ENCODE measurements around the gene CCNJL.

The CCNJL gene

DNA sequence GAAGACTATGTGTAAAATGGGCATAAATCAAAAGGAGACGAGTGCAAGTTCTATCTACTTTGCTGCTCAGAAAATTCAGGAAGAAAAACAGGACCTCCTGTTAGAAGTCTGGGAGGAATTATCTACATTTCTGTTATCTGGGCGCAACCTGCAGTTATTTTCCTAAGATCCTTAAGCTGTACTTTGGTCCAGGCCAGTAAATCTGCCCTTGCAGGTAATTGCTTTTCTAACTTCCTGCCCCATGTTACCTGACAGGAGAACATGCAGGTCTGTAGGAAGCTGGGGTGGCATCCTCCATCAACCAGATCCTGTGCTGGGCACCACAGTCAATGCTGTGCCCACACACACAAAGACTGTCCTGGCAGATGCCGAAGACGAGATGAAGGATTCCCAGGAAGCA lies 5.7 kb downstream of the CCNJL start:
- no peak for DNase-seq (ENCODE audit: low read depth, low spot score)
- in situ Hi-C loops (cut with HindIII; ENCODE audit: low sequenced_read_pairs): no loop called here
- H3K4me3 ChIP-seq (ENCODE audit: low read depth, low read length): no peak overlapping the region
- TF ChIP-seq CTCF (IDR thresholded peaks at IDR 0.05; ENCODE audit: low read depth, low read length): no peak

GRCh38 chr5:160305319-160305718 lies 7.0 kb downstream of the CCNJL start:
- in situ Hi-C loops (cut with HindIII; ENCODE audit: low sequenced_read_pairs): no loop called here
- no peak for TF ChIP-seq CTCF (IDR thresholded peaks at IDR 0.05; ENCODE audit: low read depth, low read length)
- H3K4me3 ChIP-seq (ENCODE audit: low read depth, low read length): no peak overlapping the region
- no peak for DNase-seq (ENCODE audit: low read depth, low spot score)

- in situ Hi-C loops (cut with HindIII; ENCODE audit: low sequenced_read_pairs): no loop called here
- DNase-seq (ENCODE audit: low read depth, low spot score): no peak
- TF ChIP-seq CTCF (IDR thresholded peaks at IDR 0.05; ENCODE audit: low read depth, low read length): no peak
- H3K4me3 ChIP-seq (ENCODE audit: low read depth, low read length): no peak overlapping the region
Observed at GRCh38 chr5:160303690-160304089, 8.7 kb downstream of the CCNJL start.

- H3K4me3 ChIP-seq (ENCODE audit: low read depth, low read length): no peak overlapping the region
- in situ Hi-C loops (cut with HindIII; ENCODE audit: low sequenced_read_pairs): no loop called here
- no peak for TF ChIP-seq CTCF (IDR thresholded peaks at IDR 0.05; ENCODE audit: low read depth, low read length)
- DNase-seq (ENCODE audit: low read depth, low spot score): no peak
Observed at GRCh38 chr5:160298189-160298588, 14.2 kb downstream of the CCNJL start.

DNA sequence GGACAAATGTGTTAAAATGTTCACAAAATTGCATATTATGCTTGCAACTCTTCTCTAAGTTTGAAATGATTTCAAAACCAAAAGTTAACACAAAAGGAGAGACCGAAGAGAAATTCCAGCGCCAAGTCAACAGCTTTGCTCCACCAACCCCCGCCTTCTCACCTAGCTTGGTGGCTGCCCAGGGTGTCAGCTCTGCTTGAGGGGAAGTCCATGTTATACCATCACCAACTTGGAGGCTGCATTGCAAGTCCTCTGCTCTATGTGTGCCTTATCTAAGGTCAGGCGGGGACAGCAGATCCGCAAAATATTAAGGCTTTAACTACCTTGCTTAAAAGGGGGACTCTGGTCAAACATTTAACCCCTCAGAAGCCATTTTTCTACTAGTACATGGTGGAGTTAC lies 14.6 kb downstream of the CCNJL start:
- no peak for TF ChIP-seq CTCF (IDR thresholded peaks at IDR 0.05; ENCODE audit: low read depth, low read length)

DNA sequence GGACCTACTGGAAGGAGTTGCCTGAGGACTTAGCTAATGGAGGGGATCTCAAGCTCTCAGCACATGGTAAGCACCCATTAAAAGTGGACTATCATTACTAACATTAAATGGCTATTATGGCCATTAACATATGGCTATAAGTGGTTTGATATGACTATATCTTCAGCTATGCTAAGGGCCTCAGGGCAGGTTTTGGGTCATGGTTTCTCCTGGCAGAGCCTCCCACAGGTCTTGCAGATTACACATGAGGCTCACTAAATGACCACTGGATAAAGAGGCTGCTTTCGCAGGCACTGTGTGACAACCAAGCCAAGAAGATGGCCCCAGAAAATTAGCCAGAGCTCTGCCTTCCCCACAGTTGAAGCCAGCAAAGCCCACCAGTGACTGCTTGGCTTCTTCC lies 15.4 kb downstream of the CCNJL start:
- in situ Hi-C loops (cut with HindIII; ENCODE audit: low sequenced_read_pairs): no loop called here
- no peak for DNase-seq (ENCODE audit: low read depth, low spot score)
- no peak for TF ChIP-seq CTCF (IDR thresholded peaks at IDR 0.05; ENCODE audit: low read depth, low read length)
- H3K4me3 ChIP-seq (ENCODE audit: low read depth, low read length): no peak overlapping the region

More for the DNA sequence above, 14.6 kb downstream of the CCNJL start:
- in situ Hi-C loops (cut with HindIII; ENCODE audit: low sequenced_read_pairs): no loop called here
- H3K4me3 ChIP-seq (ENCODE audit: low read depth, low read length): no peak overlapping the region
- DNase-seq (ENCODE audit: low read depth, low spot score): no peak

DNA sequence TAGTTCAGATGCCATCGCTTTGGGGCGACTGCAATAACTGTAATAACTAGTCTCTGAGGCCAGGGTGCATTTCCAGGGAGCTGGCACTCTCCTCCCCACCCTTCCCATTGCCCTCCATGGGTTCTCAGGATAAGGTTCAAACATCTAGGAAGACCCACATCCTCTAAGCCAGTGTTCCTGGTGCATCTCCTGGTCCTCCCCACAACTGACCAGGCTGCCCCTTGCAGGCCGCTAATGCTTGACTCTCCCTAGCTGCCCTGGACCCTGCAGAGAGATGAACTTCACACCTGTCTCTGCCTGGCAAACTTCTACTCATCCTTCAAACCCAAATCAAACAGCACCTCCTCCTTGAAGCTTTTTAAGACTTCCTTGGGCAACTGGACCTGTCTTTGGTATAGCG lies 15.9 kb downstream of the CCNJL start:
- no peak for TF ChIP-seq CTCF (IDR thresholded peaks at IDR 0.05; ENCODE audit: low read depth, low read length)
- in situ Hi-C loops (cut with HindIII; ENCODE audit: low sequenced_read_pairs): no loop called here
- no peak overlapping the region for H3K4me3 ChIP-seq (ENCODE audit: low read depth, low read length)
- no peak for DNase-seq (ENCODE audit: low read depth, low spot score)

Measured in astrocyte of the spinal cord (primary cell).